ACC112 (cell line): ENCODE results near the gene PRR9.
"Not testable (repeated sequence)": the region's sequence is repeated elsewhere in the genome, so short reads cannot be mapped to it uniquely, and the experiment has no call there.

Experiments
- H2AFZ ChIP-seq: fragments of 200-600 bp; sonication (generic); one replicate; pipeline ENCODE4 v1.6.0; 2017; ENCODE audit warnings: antibody characterized with exemption, low read length; ENCODE audit not compliant: unreplicated experiment
- H3K27ac ChIP-seq: fragments of 200-600 bp; sonication (generic); 2 replicates; pipeline ENCODE4 v1.5.1; 2014; ENCODE audit warnings: low read depth, mild to moderate bottlenecking, antibody characterized with exemption, low read length, moderate library complexity
- H3K27me3 ChIP-seq: fragments of 200-600 bp; sonication (generic); 2 replicates; pipeline ENCODE4 v1.6.1; 2014; ENCODE audit warnings: mild to moderate bottlenecking, antibody characterized with exemption, low read length, moderate library complexity, mixed read lengths; ENCODE audit not compliant: insufficient read depth
- H3K36me3 ChIP-seq: fragments of 200-600 bp; sonication (generic); 2 replicates; pipeline ENCODE4 v1.6.1; 2016; ENCODE audit warnings: mild to moderate bottlenecking, antibody characterized with exemption, low read length, moderate library complexity, mixed read lengths; ENCODE audit not compliant: insufficient read depth
- H3K4me1 ChIP-seq: fragments of 200-600 bp; sonication (generic); one replicate; pipeline ENCODE4 v1.6.1; 2016; ENCODE audit warnings: low read length, mixed read lengths; ENCODE audit not compliant: insufficient read depth, unreplicated experiment, control insufficient read depth
- H3K4me3 ChIP-seq: fragments of 200-600 bp; sonication (generic); 2 replicates; pipeline ENCODE4 v1.5.1; 2014; ENCODE audit warnings: mild to moderate bottlenecking, low read depth, low read length
- H3K79me2 ChIP-seq: fragments of 200-600 bp; sonication (generic); one replicate; pipeline ENCODE4 v1.6.0; 2016; ENCODE audit warnings: low read length; ENCODE audit not compliant: control insufficient read depth, unreplicated experiment, insufficient read depth

Gene PRR9, protein sequence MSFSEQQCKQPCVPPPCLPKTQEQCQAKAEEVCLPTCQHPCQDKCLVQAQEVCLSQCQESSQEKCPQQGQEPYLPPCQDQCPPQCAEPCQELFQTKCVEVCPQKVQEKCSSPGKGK

DNA sequence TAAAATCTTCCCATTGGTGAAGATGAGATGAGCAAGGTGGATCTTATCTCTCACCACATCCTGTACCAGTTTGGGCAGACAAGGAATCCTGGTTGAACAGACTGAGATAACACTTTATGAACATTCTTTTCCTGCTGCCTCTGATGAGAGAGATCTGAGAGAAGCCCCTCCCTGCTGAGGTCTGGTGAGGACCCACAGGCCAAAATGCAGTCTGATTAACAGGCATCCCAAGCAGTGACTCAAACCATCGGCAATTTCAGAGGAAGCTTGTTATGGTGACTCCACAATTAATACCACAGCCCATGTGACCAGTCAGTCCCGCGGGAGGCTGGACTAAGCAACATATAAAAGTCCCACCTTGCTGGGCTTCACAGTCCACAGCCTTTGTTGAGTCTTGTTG lies at the start of gene PRR9:
Gene PRR9, plus strand, starts transcription at position 373 of the 400 bp plus-strand sequence. CDS start 561 bp downstream, outside the sequence.
- H3K27me3 ChIP-seq: peaks cover 6% of the 10 kb centered on the region; the same call in 1 of the 2 replicates
- no peaks in the 10 kb centered on the region for H3K36me3 ChIP-seq
- H3K79me2 ChIP-seq: no peaks in the 10 kb centered on the region
- no peak within 1 kb of the TSS for H2AFZ ChIP-seq
- H3K4me3 ChIP-seq: no peak within 1 kb of the TSS
- H3K27ac ChIP-seq: no peak within 1 kb of the TSS
- H3K4me1 ChIP-seq: no peaks in the 10 kb centered on the region

DNA sequence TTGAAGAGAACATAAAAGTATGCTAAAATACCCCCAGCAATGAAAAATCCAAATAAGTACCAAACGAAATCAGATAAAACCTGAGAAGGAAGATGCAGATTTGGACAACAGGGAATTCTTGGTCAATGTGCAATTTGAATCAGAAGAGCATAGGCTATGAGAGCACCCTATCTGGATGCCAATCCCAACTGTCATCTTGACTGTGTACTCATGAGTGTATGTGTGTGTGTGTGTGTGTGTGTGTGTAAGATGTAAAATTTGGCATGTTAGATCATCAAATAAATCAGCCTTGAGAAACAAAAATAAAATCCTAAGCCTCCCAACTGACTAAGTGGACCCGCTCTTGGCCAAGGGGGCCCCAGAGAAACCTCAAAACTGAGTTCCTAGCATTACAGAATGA lies 48.7 kb upstream of the PRR9 start:
- H3K27ac ChIP-seq: no peak overlapping the region
- H3K4me1 ChIP-seq: no peaks in the 10 kb centered on the region
- H2AFZ ChIP-seq: no peak overlapping the region
- no peaks in the 10 kb centered on the region for H3K27me3 ChIP-seq
- no peaks in the 10 kb centered on the region for H3K36me3 ChIP-seq
- H3K79me2 ChIP-seq: no peaks in the 10 kb centered on the region
- no peak overlapping the region for H3K4me3 ChIP-seq

DNA sequence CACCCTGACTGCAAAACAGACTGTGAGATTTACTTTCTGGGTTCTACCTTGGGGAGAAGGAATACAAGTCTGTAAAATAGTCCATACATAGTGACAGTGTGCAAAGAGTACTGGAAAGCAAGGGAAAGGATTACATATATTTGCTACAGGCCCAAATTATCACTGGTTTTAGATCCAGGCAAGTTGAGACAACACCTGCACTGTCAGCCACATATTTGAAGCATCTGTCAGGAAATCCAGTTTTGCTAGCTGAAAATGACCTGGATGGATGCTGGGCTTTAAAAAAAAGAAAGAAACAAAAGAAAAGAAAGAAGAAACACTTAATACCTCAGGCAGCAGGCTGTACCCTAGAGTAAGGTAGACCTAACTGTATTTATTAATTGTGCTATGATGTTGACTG lies 42.8 kb upstream of the PRR9 start:
- Histone ChIP-seq H3K36me3 (no peaks in the 10 kb centered on the region), H3K79me2 (no peaks in the 10 kb centered on the region), H3K4me3 (no peak overlapping the region), H3K27me3 (no peaks in the 10 kb centered on the region), H2AFZ (no peak overlapping the region), H3K27ac (no peak overlapping the region), H3K4me1 (no peaks in the 10 kb centered on the region)

DNA sequence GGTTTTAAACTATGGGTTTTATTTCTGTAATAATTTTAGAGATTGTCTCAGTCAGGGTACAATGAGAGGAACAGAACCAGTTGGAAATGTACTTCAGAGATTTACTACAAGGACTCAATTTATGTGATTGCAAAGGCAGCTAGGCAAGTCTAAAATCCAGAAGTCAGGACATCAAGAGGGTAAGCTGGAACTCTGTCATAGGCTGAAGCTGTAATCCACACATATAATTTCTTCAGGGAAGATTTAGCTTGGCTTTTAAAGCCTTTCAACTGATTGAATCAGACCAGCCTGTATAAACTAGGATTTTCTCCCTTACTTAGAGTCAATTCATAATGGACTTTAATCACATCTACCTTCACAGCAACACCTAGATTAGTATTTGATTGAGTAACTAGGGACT lies 38.5 kb upstream of the PRR9 start:
- Histone ChIP-seq H3K27me3 (no peaks in the 10 kb centered on the region), H3K27ac (no peak overlapping the region), H3K79me2 (no peaks in the 10 kb centered on the region), H3K36me3 (no peaks in the 10 kb centered on the region), H2AFZ (no peak overlapping the region), H3K4me3 (no peak overlapping the region), H3K4me1 (no peaks in the 10 kb centered on the region)

DNA sequence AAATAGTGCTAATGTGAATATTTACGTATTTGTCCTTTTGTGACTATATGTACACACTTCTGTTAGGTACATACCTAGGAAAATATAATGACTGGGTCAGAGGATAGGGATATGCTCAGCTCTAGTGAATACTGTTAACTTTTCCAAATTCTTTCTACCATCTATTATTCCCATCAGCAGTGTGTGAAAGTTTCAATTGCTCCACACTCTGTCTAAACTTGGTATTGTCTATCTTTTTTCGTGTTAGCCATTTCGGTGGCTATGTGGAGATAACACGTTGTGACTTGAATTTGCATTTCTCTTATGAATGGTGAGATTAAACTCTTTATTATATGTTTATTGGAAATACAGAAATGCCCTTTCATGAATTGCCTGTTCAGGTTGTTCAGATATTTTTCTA lies 36.8 kb upstream of the PRR9 start:
- Histone ChIP-seq H3K4me3 (no peak overlapping the region), H3K79me2 (no peaks in the 10 kb centered on the region), H2AFZ (no peak overlapping the region), H3K27ac (no peak overlapping the region), H3K36me3 (no peaks in the 10 kb centered on the region), H3K27me3 (no peaks in the 10 kb centered on the region), H3K4me1 (no peaks in the 10 kb centered on the region)

DNA sequence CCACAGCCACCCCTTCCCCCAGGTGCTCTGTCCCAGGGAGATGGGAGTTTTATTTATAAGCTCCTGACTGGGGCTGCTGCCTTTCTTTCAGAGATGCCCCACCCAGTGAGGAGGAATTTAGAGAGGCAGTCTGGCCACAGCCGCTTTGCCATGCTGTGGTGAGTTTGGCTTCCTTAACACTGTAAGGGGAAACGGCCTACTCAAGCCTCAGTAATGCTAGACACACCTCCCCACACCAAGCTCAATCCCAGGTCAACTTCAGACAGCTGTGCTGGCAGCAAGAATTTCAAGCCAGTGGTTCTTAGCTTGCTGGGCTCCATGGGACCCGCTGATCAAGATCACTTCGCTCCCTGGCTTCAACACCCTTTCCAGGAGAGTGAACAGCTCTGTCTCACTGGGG lies 29.1 kb upstream of the PRR9 start:
- H3K36me3 ChIP-seq, H2AFZ ChIP-seq, H3K4me1 ChIP-seq, H3K27ac ChIP-seq, H3K79me2 ChIP-seq, H3K27me3 ChIP-seq, H3K4me3 ChIP-seq: not testable (repeated sequence)

DNA sequence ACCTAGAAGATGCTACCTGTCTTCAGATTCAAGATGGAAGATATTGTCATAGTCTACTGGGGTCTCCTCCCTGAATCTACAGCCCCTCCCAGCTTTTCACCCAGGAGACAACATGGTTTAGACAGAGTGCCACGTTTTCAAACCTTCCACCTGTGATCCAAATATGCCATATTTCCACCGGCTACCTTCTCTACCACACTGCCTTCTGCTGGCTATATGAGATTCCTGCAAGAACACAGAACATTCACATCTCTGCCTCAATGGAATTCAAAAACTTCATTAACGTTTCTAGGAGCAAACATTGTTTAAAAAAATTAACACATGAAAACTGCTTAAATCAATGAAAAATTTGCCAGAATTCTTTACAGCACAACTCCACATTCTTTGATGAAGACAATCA lies 27.0 kb upstream of the PRR9 start:
- no peak overlapping the region for H3K4me3 ChIP-seq
- H3K27ac ChIP-seq: no peak overlapping the region
- no peaks in the 10 kb centered on the region for H3K79me2 ChIP-seq
- H3K36me3 ChIP-seq: no peaks in the 10 kb centered on the region
- no peaks in the 10 kb centered on the region for H3K4me1 ChIP-seq
- no peak overlapping the region for H2AFZ ChIP-seq
- H3K27me3 ChIP-seq: no peaks in the 10 kb centered on the region

DNA sequence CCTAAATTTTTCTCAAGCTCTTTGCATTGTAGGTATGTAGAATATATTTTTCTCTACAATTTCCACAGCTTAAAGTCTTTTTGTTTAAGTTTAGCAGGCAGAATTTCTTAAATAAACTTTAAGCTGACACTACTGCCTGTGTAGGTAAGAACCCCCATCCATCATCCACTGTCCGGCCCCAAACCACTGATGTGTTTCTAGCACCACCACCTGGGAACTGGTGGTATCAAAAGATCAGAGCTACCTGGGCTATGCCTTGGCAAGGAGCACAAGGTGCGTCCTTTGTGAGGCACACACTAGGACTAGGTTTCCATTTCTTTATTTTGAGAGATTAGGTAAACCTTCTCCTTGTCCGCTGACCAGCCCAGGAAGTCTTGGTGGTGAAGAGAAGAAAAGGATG lies 24.7 kb upstream of the PRR9 start:
- no peaks in the 10 kb centered on the region for H3K27me3 ChIP-seq

DNA sequence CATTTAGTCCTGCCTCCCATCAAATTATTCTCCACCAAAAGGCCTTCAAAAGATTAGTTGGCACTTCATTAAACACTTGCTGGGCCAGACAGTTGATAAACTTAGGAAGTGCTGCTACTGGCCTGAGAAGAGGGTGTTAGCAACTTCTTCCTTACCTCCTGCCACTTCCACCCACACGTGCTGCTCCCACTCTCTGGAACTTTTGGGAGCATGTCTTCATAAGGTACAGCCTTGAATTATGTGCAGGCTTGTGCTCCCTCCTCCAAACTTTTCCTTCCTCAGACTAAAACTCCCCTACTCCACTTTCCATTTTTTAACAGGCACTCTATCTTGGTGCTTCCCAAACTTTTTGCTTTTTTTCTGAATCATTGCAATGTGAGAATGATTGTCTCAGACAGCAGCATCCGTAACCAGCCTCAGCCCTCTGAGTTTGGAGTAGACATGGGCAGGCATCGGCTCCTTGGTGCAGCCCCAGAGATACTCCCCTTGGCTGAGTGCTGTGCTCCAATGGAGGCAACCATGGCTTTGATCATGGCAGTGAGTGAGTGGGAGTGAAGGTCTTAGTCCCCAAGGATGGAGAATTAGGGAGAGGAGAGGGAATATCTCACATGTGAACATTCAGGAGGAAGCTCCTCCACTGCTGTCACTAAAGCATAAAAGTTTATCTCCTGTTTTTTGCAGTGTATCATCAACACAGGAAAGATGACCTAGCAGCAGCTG lies 22.9 kb upstream of the PRR9 start:
- H3K79me2 ChIP-seq: no peaks in the 10 kb centered on the region
- H3K27me3 ChIP-seq: no peaks in the 10 kb centered on the region; the same call in 1 of the 2 replicates
- H3K27ac ChIP-seq: no peak overlapping the region
- no peak overlapping the region for H3K4me3 ChIP-seq
- H3K36me3 ChIP-seq: no peaks in the 10 kb centered on the region
- H3K4me1 ChIP-seq: no peaks in the 10 kb centered on the region
- H2AFZ ChIP-seq: no peak overlapping the region

More for the DNA sequence above, 24.7 kb upstream of the PRR9 start:
- H3K4me3 ChIP-seq: no peak overlapping the region
- no peaks in the 10 kb centered on the region for H3K79me2 ChIP-seq
- no peak overlapping the region for H3K27ac ChIP-seq
- H2AFZ ChIP-seq: no peak overlapping the region
- no peaks in the 10 kb centered on the region for H3K36me3 ChIP-seq
- H3K4me1 ChIP-seq: no peaks in the 10 kb centered on the region

DNA sequence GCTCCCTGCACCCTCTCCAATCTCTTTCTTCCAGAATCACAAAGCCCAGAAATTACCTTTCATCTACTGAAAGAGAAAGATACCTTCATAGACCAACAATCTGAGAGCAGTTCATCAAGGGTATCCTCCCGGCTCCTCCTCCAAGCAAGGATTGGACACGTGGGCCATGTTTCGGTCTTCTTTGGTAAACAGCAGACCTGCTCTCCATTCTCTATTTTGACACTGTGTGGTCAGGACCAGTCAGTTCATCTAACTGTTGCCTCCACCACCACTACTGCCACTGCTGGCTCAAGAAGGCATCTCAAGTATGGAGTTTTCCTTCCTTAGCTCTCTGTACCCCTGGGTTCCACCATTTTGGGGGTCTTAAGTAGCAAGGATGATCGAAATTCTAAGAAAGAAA lies 22.2 kb upstream of the PRR9 start:
- Histone ChIP-seq H3K4me3 (no peak overlapping the region), H3K4me1 (no peaks in the 10 kb centered on the region), H3K27ac (no peak overlapping the region), H3K36me3 (no peaks in the 10 kb centered on the region), H3K79me2 (no peaks in the 10 kb centered on the region), H3K27me3 (no peaks in the 10 kb centered on the region; the same call in 1 of the 2 replicates), H2AFZ (no peak overlapping the region)

DNA sequence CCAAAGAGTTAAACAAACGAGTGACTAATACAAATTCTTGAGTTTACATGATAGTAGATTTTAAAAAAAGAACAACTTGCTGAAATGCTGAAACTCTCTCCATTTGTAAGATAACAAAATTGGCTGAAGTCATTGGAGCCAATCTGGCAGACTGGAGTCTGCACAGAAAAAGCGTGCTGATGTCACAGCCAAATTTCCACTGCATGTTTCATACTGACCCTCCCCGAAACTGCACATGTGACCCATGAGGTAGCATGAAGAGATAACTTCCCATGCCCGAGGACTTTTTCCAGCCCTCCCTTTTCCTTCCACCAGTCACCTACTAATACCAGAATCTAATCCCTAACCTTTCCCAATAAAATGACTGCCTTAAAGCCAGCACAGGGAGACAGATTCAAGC lies 15.4 kb upstream of the PRR9 start:
- no peak overlapping the region for H2AFZ ChIP-seq

More for the DNA sequence above, 15.4 kb upstream of the PRR9 start:
- no peaks in the 10 kb centered on the region for H3K79me2 ChIP-seq
- H3K4me1 ChIP-seq: no peaks in the 10 kb centered on the region
- H3K27me3 ChIP-seq: no peaks in the 10 kb centered on the region; the same call in 1 of the 2 replicates
- no peak overlapping the region for H3K27ac ChIP-seq
- H3K4me3 ChIP-seq: no peak overlapping the region
- no peaks in the 10 kb centered on the region for H3K36me3 ChIP-seq
